Naive thymus-derived CD8-positive, alpha-beta T cell (primary cell): ENCODE measurements around the gene CHCHD5. TPM values are rescaled to one million over a fixed set of nuclear protein-coding genes. Genes with fewer than 3 reads are reported as not detected.
"Not testable (repeated sequence)": the region's sequence is repeated elsewhere in the genome, so short reads cannot be mapped to it uniquely, and the experiment has no call there.

Source experiments
- ATAC-seq, 2 donors: fragments of 150-1000 bp; cut with Tn5 transposase in 1 of 2; sonication (Bioruptor Pico), chemical (Tn5 transposase) in 1 of 2; 1 replicate in 1 of 2; 2 replicates in 1 of 2; pipeline ENCODE4 v1.10.0; 2021; ENCODE audit warnings: mild to moderate bottlenecking in 2 of 2, moderate library complexity in 2 of 2
- POLR2A ChIA-PET: fragments of 350-600 bp; sonication (Branson Sonifier 250); formaldehyde crosslinking; loops from one replicate; lab custom pipeline; 2021; ENCODE audit warnings: antibody characterized with exemption; lab: Charles Lee
- DNase-seq, 10 donors: peaks; one replicate each; pipeline versions ENCODE4 v3.0.0 to v3.0.0-alpha.2; 2020 to 2022
- H3K27ac Mint-ChIP-seq, 10 donors: one replicate each; pipeline ENCODE4 v1.8.0; 2020 to 2022; ENCODE audit warnings: mild to moderate bottlenecking in 10 of 10, mixed read lengths in 10 of 10, moderate library complexity in 4 of 10, inconsistent platforms in 1 of 10
- H3K27me3 Mint-ChIP-seq, 5 donors: one replicate each; pipeline ENCODE4 v1.8.0; 2021 to 2022; ENCODE audit warnings: mixed read lengths in 5 of 5
- H3K36me3 Mint-ChIP-seq, 3 donors: one replicate each; pipeline ENCODE4 v1.8.0; 2020 to 2022; ENCODE audit warnings: mixed read lengths in 3 of 3, mild to moderate bottlenecking in 2 of 3, inconsistent platforms in 1 of 3
- H3K4me1 Mint-ChIP-seq, 4 donors: one replicate each; pipeline ENCODE4 v1.8.0; 2021 to 2022; ENCODE audit warnings: mixed read lengths in 4 of 4
- H3K4me3 Mint-ChIP-seq, 10 donors: one replicate each; pipeline ENCODE4 v1.8.0; 2020 to 2022; ENCODE audit warnings: mild to moderate bottlenecking in 10 of 10, mixed read lengths in 10 of 10, moderate library complexity in 6 of 10, inconsistent platforms in 1 of 10
- H3K9me3 Mint-ChIP-seq, 9 donors: one replicate each; pipeline ENCODE4 v1.8.0; 2020 to 2022; ENCODE audit warnings: mixed read lengths in 9 of 9, mild to moderate bottlenecking in 3 of 9, inconsistent platforms in 1 of 9, moderate library complexity in 1 of 9
- polyA plus RNA-seq, 3 donors: library from polyadenylated mRNA; unstranded; fragments of 300-500 nt; fragmentation: Illumina TruSeq; gene quantifications; one replicate each; pipeline ENCODE4 v1.2.3, GENCODE V29; 2021
- total RNA-seq, 8 experiments: library from RNA in 2 of 8; stranded (reverse) in 2 of 8; gene quantifications; one replicate each; pipeline ENCODE4 v1.2.3 and lab custom pipeline; 2021 to 2026

Gene CHCHD5, protein sequence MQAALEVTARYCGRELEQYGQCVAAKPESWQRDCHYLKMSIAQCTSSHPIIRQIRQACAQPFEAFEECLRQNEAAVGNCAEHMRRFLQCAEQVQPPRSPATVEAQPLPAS
- total RNA-seq (10 to 100 TPM; 20.8 to 27.1 TPM), polyA plus RNA-seq (10 to 100 TPM; 43.6 to 61.7 (median 46.2) TPM), total RNA-seq (lab: John Stamatoyannopoulos, UW) (4.6 to 7.4 (median 6.6) reads per million in 6 experiments)

DNA sequence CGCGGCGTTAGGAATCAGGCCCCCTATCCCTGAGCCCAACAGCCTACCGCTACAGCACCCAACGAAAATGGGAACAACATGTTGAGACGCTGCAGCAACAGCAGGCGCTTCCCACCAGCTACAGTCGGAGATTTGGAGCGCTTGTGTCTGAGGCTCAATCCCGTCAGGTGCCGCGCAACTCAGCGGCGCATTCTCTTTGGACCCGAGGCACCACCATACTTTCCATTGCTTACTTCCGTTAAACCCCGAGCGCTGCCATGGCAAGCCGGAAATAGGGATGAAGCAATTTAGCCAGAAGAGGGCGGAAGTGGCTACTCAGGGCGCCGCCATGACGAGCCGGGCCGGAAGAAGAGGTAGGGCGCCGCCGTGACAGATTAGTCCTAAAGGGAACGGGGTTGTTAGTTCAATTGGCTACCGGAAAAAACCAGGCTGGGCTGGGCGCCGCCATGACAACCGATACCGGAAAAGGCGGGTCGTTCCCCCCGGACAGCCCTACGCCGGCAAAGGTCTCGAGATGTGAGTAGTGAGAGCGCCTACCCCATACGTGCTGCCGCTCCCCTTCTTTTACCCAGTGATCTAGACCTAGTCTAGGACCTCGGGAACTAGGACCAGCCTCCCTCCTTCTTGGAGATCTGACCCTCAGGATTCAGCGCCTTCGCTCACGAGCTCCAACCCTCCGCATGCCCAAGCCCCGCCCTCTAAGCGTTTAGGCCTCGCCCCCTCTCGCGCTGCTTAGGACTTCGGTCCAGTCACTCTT lies at the start of gene CHCHD5:
CHCHD5 (plus strand) TSS at position 476 of the 757 bp plus-strand sequence; CDS start at position 515, 39 bp downstream.
- ATAC-seq (peak; percentile 89 to 92), DNase-seq (peak; percentile 77 to 97 (median 92))
- Mint-ChIP-seq H3K4me1 (peaks cover 21 to 52% (median 39%) of the 10 kb centered on the region in 4 donors), H3K27ac (peak within 1 kb of the TSS; percentile 94 to 98 (median 98)), H3K4me3 (peak within 1 kb of the TSS; percentile 89 to 99 (median 96)), H3K27me3 (no peaks in the 10 kb centered on the region), H3K9me3 (peaks cover 0 to 4% (median 0%) of the 10 kb centered on the region in 9 donors), H3K36me3 (peaks cover 4 to 27% (median 7%) of the 10 kb centered on the region in 3 donors)
- POLR2A ChIA-PET: interaction anchor here (1.1 to 3.6 kb wide), 7 partner anchors 42 to 328 kb away, joined by 3 to 15 read pairs (median 6); partner anchors contain the start of genes POLR1B and SLC20A1

DNA sequence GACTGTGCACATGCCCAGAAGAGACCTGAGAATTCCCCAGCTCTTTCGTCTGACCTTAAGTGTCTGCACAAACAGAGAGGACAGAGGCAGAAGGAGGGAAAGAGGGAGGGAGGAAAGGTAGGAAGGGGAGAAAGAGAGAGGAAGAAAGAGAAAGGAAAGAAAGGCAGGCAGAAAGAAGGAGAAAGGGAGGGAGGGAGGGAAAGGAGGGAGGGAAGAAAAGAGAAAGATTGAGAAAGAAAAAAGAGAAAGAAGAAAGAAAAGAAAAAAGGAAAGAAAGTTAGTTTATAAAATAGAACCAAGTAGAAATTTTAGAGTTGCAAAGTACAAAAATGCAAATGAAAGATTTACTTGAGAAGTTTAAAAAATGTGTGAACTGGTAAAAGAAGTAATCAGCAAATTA lies 49.6 kb upstream of the CHCHD5 start:
- no peaks in the 10 kb centered on the region for H3K9me3 Mint-ChIP-seq
- H3K36me3 Mint-ChIP-seq: peaks cover 0 to 19% (median 8%) of the 10 kb centered on the region in 3 donors
- H3K4me3 Mint-ChIP-seq: no peak overlapping the region
- peak overlapping the region in 2 of 10 donors; percentile 52 to 57 for H3K27ac Mint-ChIP-seq
- H3K4me1 Mint-ChIP-seq: peaks cover 0 to 2% (median 0%) of the 10 kb centered on the region in 4 donors
- H3K27me3 Mint-ChIP-seq: no peaks in the 10 kb centered on the region
- ATAC-seq (no peak), DNase-seq (no peak)
- POLR2A ChIA-PET: no interaction called here

DNA sequence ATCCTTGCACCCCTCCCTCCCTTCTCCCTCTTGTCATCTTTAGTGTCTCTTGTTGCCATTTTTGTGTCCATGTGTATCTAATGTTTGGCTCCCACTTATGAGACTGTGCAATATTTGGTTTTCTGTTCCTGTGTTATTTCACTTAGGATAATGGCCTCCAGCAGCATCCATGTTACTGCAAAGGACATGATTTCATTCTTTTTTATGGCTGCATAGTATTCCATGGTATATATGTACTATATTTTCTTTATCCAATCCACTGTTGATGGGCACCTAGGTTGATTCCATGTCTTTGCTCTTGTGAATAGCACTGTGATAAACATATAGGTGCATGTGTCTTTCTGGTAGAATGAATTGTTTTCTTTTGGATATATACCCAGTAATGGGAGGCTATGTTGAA lies 47.7 kb upstream of the CHCHD5 start:
- POLR2A ChIA-PET, H3K36me3 Mint-ChIP-seq, H3K27ac Mint-ChIP-seq, H3K27me3 Mint-ChIP-seq, ATAC-seq, H3K4me3 Mint-ChIP-seq, DNase-seq, H3K9me3 Mint-ChIP-seq: not testable (repeated sequence)
- H3K4me1 Mint-ChIP-seq: peaks cover 6 to 12% (median 7%) of the 10 kb centered on the region in 4 donors

DNA sequence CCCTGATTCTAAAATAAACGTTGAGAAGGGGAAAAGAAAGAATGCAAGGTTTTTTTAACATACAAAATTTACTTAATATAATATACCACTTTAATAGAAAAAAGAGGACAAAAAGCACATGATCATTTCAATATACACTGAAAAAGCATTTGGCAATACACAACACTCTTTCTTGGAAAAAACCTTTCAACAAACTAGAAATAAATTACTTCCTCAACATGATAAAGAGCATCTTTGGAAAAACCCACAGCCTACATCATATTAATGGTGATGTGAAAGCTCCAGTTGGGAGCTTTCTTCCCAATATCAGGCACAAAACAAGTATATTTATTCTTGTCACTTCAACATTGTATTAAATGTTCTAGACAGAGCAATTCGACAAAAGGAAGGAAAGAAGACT lies 45.1 kb upstream of the CHCHD5 start:
- Mint-ChIP-seq H3K36me3 (no peaks in the 10 kb centered on the region), H3K4me3 (no peak overlapping the region), H3K4me1 (peaks cover 6 to 15% (median 9%) of the 10 kb centered on the region in 4 donors), H3K27ac (peak overlapping the region in 1 of 10 donors; percentile 13), H3K27me3 (no peaks in the 10 kb centered on the region), H3K9me3 (no peaks in the 10 kb centered on the region)
- DNase-seq (no peak), ATAC-seq (no peak)
- POLR2A ChIA-PET: no interaction called here

DNA sequence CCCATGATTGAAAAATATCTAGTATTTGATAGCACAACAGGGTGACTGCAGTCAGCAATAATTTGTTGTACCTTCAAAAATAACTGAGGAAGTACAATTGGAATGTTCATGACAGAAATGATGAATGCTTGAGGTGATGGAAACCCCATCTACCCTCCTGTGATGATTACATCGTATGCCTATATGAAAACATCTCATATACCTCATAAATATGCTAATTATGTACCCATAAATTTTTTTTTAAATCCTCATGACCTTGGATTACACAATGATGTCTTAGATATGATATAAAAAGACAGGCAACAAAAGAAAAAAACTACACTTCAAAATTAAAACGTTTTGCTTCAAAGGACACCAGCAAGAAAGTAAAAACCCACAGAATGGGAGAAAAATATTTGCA lies 43.5 kb upstream of the CHCHD5 start:
- no peak overlapping the region for H3K4me3 Mint-ChIP-seq
- POLR2A ChIA-PET: interaction anchor here (0.6 to 4.0 kb wide), 4 partner anchors 44 to 899 kb away, joined by 3 to 15 read pairs (median 4); partner anchors contain the start of genes CHCHD5 and SLC20A1
- peak overlapping the region in 1 of 10 donors; percentile 58 for H3K27ac Mint-ChIP-seq
- peaks cover 0 to 2% (median under 1%) of the 10 kb centered on the region in 3 donors for H3K36me3 Mint-ChIP-seq
- DNase-seq (no peak), ATAC-seq (no peak)
- no peaks in the 10 kb centered on the region for H3K27me3 Mint-ChIP-seq
- H3K9me3 Mint-ChIP-seq: no peaks in the 10 kb centered on the region
- peaks cover 6 to 24% (median 12%) of the 10 kb centered on the region in 4 donors for H3K4me1 Mint-ChIP-seq

DNA sequence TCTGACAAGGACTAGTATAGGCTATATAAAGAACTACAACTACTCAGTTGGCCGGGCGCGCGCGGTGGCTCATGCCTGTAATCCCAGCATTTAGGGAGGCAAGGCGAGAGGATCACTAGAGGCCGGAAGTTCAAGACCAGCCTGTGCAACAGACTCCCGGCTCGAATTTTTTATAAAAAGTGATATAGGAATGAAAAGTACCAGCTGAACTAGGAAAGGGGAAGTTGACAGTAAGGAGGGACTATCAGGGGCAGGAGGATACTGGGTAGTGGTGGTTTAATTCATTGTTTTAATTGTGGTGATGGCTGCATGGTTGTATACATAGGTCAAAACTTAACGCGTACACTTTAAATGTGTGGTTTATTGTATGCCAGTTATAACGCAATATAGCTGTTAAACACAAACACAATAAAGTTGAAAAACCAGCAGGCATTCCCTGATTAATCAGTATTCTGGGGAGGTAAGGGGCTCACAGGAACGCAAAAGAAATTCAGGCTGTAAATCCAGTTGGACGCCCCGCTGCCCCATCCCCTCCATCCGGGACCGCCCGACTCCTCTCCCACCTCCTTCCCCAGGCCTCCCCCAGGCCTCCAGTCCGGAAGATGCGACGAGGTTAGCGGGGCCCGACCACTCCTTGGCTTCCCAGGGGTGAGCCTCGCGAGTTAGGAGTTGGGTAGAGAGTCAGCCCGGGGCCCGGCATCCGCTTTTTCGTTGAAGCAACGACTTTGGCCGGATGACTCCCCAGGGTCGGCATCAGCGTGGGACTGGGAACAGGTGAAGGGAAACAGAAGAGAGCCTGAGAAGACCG lies 42.9 kb upstream of the CHCHD5 start:
- POLR2A ChIA-PET: interaction anchor here (0.6 to 4.0 kb wide), 6 partner anchors 43 to 898 kb away, joined by 3 to 15 read pairs (median 4); partner anchors contain the start of genes CHCHD5 and SLC20A1
- DNase-seq: peak in 7 of 10 donors; percentile 7 to 89 (median 60)
- peaks cover 6 to 24% (median 12%) of the 10 kb centered on the region in 4 donors for H3K4me1 Mint-ChIP-seq
- no peaks in the 10 kb centered on the region for H3K9me3 Mint-ChIP-seq
- no peaks in the 10 kb centered on the region for H3K27me3 Mint-ChIP-seq
- peak; percentile 76 to 79 for ATAC-seq
- H3K27ac Mint-ChIP-seq: no peak overlapping the region
- H3K4me3 Mint-ChIP-seq: no peak overlapping the region
- H3K36me3 Mint-ChIP-seq: peaks cover 0 to 6% (median 5%) of the 10 kb centered on the region in 3 donors

DNA sequence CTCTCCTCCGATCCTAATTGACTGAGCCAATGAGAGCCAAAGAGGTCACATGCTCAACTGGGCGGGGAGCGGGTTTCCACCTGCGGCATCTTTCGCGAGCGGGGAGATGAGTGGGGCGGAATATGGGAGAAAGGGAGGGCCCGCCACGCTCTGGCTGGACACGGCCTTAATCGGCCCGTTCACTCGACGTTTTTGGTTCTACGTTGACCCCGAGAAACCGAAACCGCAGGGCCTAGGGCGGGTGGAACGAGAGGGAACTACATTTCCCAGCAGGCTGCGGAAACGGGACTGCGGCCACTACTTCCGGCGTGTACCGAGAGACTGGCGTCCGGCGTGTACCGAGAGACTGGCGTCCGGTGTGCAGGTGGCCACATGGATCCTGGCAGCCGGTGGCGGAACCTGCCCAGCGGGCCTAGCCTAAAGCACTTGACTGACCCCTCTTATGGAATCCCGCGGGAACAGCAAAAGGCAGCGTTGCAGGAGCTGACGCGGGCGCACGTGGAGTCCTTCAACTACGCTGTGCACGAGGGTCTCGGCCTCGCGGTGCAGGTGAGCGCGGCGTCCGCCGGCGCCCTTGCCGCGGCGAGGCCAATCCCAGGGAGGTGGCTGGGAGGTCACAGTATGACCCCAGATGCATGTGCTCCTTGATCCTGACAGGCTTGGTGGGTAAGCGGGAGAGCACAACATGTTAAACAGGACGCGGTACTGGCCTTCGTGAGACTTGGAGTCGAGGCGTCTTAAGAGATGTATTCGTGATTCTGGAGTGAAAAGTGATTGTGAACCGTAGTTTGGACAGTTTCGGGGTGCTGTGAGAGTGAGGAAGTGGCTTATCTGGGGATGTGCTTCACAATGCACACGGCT lies 42.1 kb upstream of the CHCHD5 start, which contains the start of gene POLR1B:
POLR1B (plus strand) TSS at position 343 of the 861 bp plus-strand sequence; CDS start at position 373, 30 bp downstream.
- Mint-ChIP-seq H3K4me3 (no peak within 1 kb of the TSS), H3K4me1 (peaks cover 6 to 24% (median 12%) of the 10 kb centered on the region in 4 donors), H3K36me3 (peaks cover 4 to 14% (median 7%) of the 10 kb centered on the region in 3 donors), H3K27ac (no peak within 1 kb of the TSS), H3K9me3 (no peaks in the 10 kb centered on the region), H3K27me3 (no peaks in the 10 kb centered on the region)
- DNase-seq (peak in 8 of 10 donors; percentile 53 to 81 (median 66)), ATAC-seq (peak; percentile 85 to 88)
- POLR2A ChIA-PET: interaction anchor here (0.6 to 4.0 kb wide), 6 partner anchors 42 to 268 kb away, joined by 3 to 15 read pairs (median 4); partner anchors contain the start of genes CHCHD5 and SLC20A1

DNA sequence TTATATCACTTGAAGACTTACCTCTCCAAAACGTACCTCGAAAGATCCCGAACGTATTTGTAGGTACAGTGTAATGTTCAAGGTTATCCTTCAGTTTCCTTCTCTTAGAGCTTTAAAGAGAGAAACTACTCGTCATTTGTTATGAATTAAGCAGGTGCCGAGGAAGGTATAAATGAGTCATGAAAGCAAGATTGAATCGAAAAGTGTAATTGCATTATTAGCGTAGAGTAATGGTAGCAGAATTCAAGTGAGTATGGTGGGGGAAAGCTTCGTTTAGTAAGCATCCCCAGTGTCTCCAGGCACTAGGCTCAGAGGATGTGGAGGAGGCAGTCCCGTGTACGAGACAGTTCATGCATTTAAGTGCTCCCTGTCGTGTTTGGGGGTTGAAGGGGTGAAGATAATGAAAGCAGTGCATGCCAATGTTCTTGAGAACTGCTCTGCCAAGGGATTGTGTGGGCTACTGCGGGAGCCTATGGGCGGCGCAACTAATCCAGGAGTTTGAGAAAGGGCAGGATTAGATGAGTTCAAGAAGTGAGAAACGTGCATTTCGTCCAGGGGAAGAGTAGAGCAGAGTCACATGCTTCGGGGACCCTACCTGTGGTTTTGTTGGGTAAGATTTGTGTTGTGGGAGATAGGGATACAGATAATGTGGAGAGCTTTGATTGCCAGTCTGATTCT lies 41.3 kb upstream of the CHCHD5 start:
- peaks cover 5 to 22% (median 13%) of the 10 kb centered on the region in 3 donors for H3K36me3 Mint-ChIP-seq
- POLR2A ChIA-PET: interaction anchor here (0.6 to 4.0 kb wide), 7 partner anchors 12 to 268 kb away, joined by 3 to 15 read pairs (median 4); partner anchors contain the start of genes CHCHD5 and SLC20A1
- no peak for ATAC-seq

DNA sequence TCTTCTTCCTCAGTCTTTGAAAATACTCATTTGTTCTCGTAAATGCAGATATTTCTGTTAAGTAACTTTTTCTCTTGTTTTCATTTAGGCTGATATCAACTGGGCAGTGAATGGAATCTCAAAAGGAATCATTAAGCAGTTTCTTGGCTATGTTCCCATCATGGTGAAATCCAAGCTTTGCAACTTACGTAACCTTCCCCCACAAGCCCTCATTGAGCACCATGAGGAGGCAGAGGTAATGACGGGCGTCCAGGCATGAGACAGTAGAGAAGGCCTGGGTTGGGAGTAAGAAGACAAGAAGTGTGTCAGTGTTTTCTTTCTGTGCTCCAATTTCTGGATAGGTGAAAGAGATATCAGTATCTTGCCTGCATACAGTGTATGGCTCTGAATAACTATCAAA lies 37.1 kb upstream of the CHCHD5 start:
- Mint-ChIP-seq H3K4me1 (peaks cover 0 to 11% (median 9%) of the 10 kb centered on the region in 4 donors), H3K36me3 (peaks cover 5 to 60% (median 30%) of the 10 kb centered on the region in 3 donors), H3K4me3 (no peak overlapping the region), H3K27me3 (no peaks in the 10 kb centered on the region), H3K27ac (peak overlapping the region in 2 of 10 donors; percentile 4 to 24), H3K9me3 (no peaks in the 10 kb centered on the region)
- ATAC-seq (no peak), DNase-seq (no peak)
- POLR2A ChIA-PET: interaction anchor here (1.0 kb wide), 1 partner anchor 273 kb away, joined by 16 read pairs; no protein-coding TSS in a partner anchor

More for the DNA sequence above, 41.3 kb upstream of the CHCHD5 start:
- no peaks in the 10 kb centered on the region for H3K9me3 Mint-ChIP-seq
- peak in 1 of 10 donors; percentile 3 for DNase-seq
- no peak overlapping the region for H3K4me3 Mint-ChIP-seq
- H3K4me1 Mint-ChIP-seq: peaks cover 6 to 24% (median 12%) of the 10 kb centered on the region in 4 donors
- no peak overlapping the region for H3K27ac Mint-ChIP-seq
- H3K27me3 Mint-ChIP-seq: no peaks in the 10 kb centered on the region

DNA sequence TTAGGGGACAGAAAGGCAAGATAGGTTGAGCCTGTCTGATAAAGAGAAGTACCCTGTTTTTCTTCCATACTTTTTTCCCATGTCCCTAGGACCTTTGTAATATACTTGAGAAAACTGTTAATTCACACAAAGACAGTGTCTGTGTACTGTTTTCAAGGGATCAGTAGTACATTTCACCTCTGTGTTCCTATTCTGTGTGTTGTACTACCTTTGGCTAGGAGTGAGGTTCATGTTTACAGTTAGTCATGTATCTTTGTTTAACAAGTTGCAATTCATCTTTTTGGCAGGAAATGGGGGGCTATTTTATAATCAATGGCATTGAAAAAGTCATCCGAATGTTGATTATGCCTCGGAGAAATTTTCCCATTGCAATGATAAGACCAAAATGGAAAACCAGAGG lies 35.4 kb upstream of the CHCHD5 start:
- POLR2A ChIA-PET: no interaction called here

More for the DNA sequence above, 35.4 kb upstream of the CHCHD5 start:
- DNase-seq (no peak), ATAC-seq (no peak)
- peaks cover 0 to 11% (median 9%) of the 10 kb centered on the region in 4 donors for H3K4me1 Mint-ChIP-seq
- no peak overlapping the region for H3K4me3 Mint-ChIP-seq
- H3K27ac Mint-ChIP-seq: no peak overlapping the region
- H3K9me3 Mint-ChIP-seq: no peaks in the 10 kb centered on the region
- H3K36me3 Mint-ChIP-seq: peaks cover 5 to 75% (median 42%) of the 10 kb centered on the region in 3 donors
- H3K27me3 Mint-ChIP-seq: no peaks in the 10 kb centered on the region
